ENCODE measurements around the gene MMP2. TPM values are rescaled to one million over a fixed set of nuclear protein-coding genes. Genes with fewer than 3 reads are reported as not detected.

The MMP2 gene
- total and polyA plus RNA-seq, 10 of the 15 experiments (the other 5 are each of a cell fraction or from before 2014, with no cell fraction given): 0.37 to 0.80 (median 0.59) TPM; not detected in 7

DNA sequence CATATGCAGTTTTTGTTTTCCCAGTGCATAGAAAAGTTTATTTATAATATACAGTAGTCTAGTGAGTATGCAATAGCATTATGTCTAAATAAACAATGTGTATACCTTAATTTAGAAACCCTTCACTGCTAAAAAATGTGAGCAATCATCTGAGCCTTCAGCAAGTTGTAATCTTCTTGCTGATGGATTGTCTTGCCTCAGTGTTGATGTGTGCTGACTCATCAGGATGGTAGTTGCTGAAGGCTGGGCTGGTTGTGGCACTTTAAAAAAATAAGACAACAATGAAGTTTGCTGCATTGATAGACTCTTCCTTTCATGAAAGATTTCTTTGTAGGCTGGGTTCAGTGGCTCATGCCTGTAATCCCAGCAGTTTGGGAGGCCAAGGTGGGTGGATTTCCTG lies 73.6 kb downstream of the MMP2 start (continued):
- no peak for TF ChIP-seq GABPA (IDR thresholded peaks at IDR 0.05; ENCODE audit: low read depth)

DNA sequence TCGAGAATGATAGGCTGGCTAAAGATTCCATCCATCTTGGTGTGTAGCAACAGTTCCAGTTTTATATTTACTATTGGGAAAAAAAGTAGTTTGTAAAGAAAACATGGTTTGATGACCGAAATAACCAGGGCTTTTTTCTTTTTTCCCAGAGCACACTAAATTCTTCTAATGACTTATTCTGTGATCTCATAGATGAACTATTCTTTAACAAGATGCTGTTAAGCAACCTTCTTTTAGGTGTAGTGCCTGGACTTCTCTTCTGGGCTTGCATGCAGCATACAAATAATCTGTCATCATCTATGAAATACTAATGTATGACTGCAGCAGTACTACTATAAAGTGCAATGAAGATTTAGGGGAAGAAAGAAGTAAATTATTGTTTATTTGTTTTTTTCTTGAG lies 76.4 kb downstream of the MMP2 start:
- no peaks in the 10 kb centered on the region for H3K27me3 ChIP-seq (replicated peaks in 1 of 2; ENCODE audit: control insufficient read depth in 2 of 2, insufficient read depth in 2 of 2, low read length in 1 of 2)
- H3K4me3 ChIP-seq: no peak overlapping the region
- WGBS (ENCODE audit: insufficient coverage, insufficient replicate concordance, low lambda C conversion rate, missing lambda C conversion rate): 28% methylated on average over 2 of the region's 2 CpGs
- POLR2A ChIA-PET: no interaction called here
- no peaks in the 10 kb centered on the region for H3K36me3 ChIP-seq (ENCODE audit: control insufficient read depth in 2 of 2, insufficient read depth in 2 of 2, low read length in 1 of 2)
- H3K79me2 ChIP-seq (ENCODE audit: control insufficient read depth, insufficient read depth, low read length): no peaks in the 10 kb centered on the region
- RAD21 ChIA-PET (ENCODE audit: unreplicated experiment): no interaction called here
- H3K27ac ChIP-seq (ENCODE audit: control insufficient read depth, insufficient read depth): no peak overlapping the region
- H2AFZ ChIP-seq (ENCODE audit: control insufficient read depth, low read depth, low read length): no peak overlapping the region
- no TSS peak for BruUV-seq (replicated peaks)
- no peaks in the 10 kb centered on the region for H4K20me1 ChIP-seq (ENCODE audit: control insufficient read depth, insufficient read depth)
- no peaks in the 10 kb centered on the region for H3K9me3 ChIP-seq (replicated peaks; ENCODE audit: control insufficient read depth, insufficient read depth, low read length)
- FAIRE-seq: no peak
- ATAC-seq: no peak
- CTCF ChIA-PET: no interaction called here
- in situ Hi-C loops (cut with MboI): no loop called here
- no peak overlapping the region for H3K4me2 ChIP-seq (ENCODE audit: control insufficient read depth, insufficient read depth)
- SMC1A ChIA-PET (ENCODE audit: uncharacterized antibody, unreplicated experiment): no interaction called here
- no peaks in the 10 kb centered on the region for H3K4me1 ChIP-seq (ENCODE audit: control insufficient read depth, insufficient read depth, low read length)
- TF ChIP-seq FOXM1 (IDR thresholded peaks at IDR 0.05; ENCODE audit: low read depth, low read length): no peak
- intact Hi-C loops (cut with micrococcal nuclease; ENCODE audit: unreplicated experiment): no loop called here
- no peak for DNase-seq (ENCODE audit: low read depth, low spot score)
- no peak overlapping the region for H3K9ac ChIP-seq (ENCODE audit: control insufficient read depth, insufficient read depth, low read length)

Other genes starting within 250 kb of the MMP2 start
- not detected in 2 replicates for gene IRX6, start 155.0 kb upstream of the MMP2 start, total RNA-seq (2014; rRNA removed)
- gene IRX6, start 155.0 kb upstream of the MMP2 start, total RNA-seq (2014; rRNA removed; fragmentation: Illumina TruSeq; extraction: Trizol): not detected in 2 replicates
- not detected in 2 replicates for gene IRX6, start 155.0 kb upstream of the MMP2 start, total RNA-seq (2021)
- not detected in 2 replicates for gene IRX6, start 155.0 kb upstream of the MMP2 start, polyA plus RNA-seq (2011; rRNA removed)
- not detected in 2 replicates for gene IRX6, start 155.0 kb upstream of the MMP2 start, polyA plus RNA-seq (2014; fragmentation: Illumina TruSeq; extraction: Trizol)
- not detected for gene IRX6, start 155.0 kb upstream of the MMP2 start, polyA plus RNA-seq (2014; fragmentation: Nextera tagmentation; extraction: Ambion mirVana)
- gene IRX6, start 155.0 kb upstream of the MMP2 start, polyA plus RNA-seq (2014; rRNA removed): not detected in 2 replicates
- not detected for gene IRX6, start 155.0 kb upstream of the MMP2 start, polyA plus RNA-seq (2016; fragmentation: Nextera tagmentation; extraction: Ambion mirVana)
- not detected in 2 replicates for gene LPCAT2, start 29.9 kb downstream of the MMP2 start, total RNA-seq (2014; rRNA removed)
- not detected in 2 replicates for gene LPCAT2, start 29.9 kb downstream of the MMP2 start, total RNA-seq (2014; rRNA removed; fragmentation: Illumina TruSeq; extraction: Trizol)
- gene LPCAT2, start 29.9 kb downstream of the MMP2 start, total RNA-seq (2021): not detected in 2 replicates
- 0.01 TPM in 1 of 2 replicates, not detected in the other for gene LPCAT2, start 29.9 kb downstream of the MMP2 start, polyA plus RNA-seq (2011; rRNA removed)
- gene LPCAT2, start 29.9 kb downstream of the MMP2 start, polyA plus RNA-seq (2014; fragmentation: Illumina TruSeq; extraction: Trizol): not detected in 2 replicates
- gene LPCAT2, start 29.9 kb downstream of the MMP2 start, polyA plus RNA-seq (2014; fragmentation: Nextera tagmentation; extraction: Ambion mirVana): not detected
- not detected in 2 replicates for gene LPCAT2, start 29.9 kb downstream of the MMP2 start, polyA plus RNA-seq (2014; rRNA removed)
- gene LPCAT2, start 29.9 kb downstream of the MMP2 start, polyA plus RNA-seq (2016; fragmentation: Nextera tagmentation; extraction: Ambion mirVana): not detected
- not detected in 2 replicates for gene CAPNS2, start 87.5 kb downstream of the MMP2 start, total RNA-seq (2014; rRNA removed)
- not detected in 2 replicates for gene CAPNS2, start 87.5 kb downstream of the MMP2 start, total RNA-seq (2014; rRNA removed; fragmentation: Illumina TruSeq; extraction: Trizol)
- not detected in 2 replicates for gene CAPNS2, start 87.5 kb downstream of the MMP2 start, total RNA-seq (2021)
- gene CAPNS2, start 87.5 kb downstream of the MMP2 start, polyA plus RNA-seq (2011; rRNA removed): not detected in 2 replicates
- not detected in 2 replicates for gene CAPNS2, start 87.5 kb downstream of the MMP2 start, polyA plus RNA-seq (2014; fragmentation: Illumina TruSeq; extraction: Trizol)
- gene CAPNS2, start 87.5 kb downstream of the MMP2 start, polyA plus RNA-seq (2014; fragmentation: Nextera tagmentation; extraction: Ambion mirVana): not detected
- not detected in 2 replicates for gene CAPNS2, start 87.5 kb downstream of the MMP2 start, polyA plus RNA-seq (2014; rRNA removed)
- not detected for gene CAPNS2, start 87.5 kb downstream of the MMP2 start, polyA plus RNA-seq (2016; fragmentation: Nextera tagmentation; extraction: Ambion mirVana)
- gene SLC6A2, start 176.8 kb downstream of the MMP2 start, total RNA-seq (2014; rRNA removed): not detected in 2 replicates
- gene SLC6A2, start 176.8 kb downstream of the MMP2 start, total RNA-seq (2014; rRNA removed; fragmentation: Illumina TruSeq; extraction: Trizol): not detected in 2 replicates
- not detected in 2 replicates for gene SLC6A2, start 176.8 kb downstream of the MMP2 start, total RNA-seq (2021)
- gene SLC6A2, start 176.8 kb downstream of the MMP2 start, polyA plus RNA-seq (2011; rRNA removed): not detected in 2 replicates
- not detected in 2 replicates for gene SLC6A2, start 176.8 kb downstream of the MMP2 start, polyA plus RNA-seq (2014; fragmentation: Illumina TruSeq; extraction: Trizol)
- not detected for gene SLC6A2, start 176.8 kb downstream of the MMP2 start, polyA plus RNA-seq (2014; fragmentation: Nextera tagmentation; extraction: Ambion mirVana)
- not detected in 2 replicates for gene SLC6A2, start 176.8 kb downstream of the MMP2 start, polyA plus RNA-seq (2014; rRNA removed)
- gene SLC6A2, start 176.8 kb downstream of the MMP2 start, polyA plus RNA-seq (2016; fragmentation: Nextera tagmentation; extraction: Ambion mirVana): not detected

Data from GM12878 (cell line).